OCI-LY3 (cell line): ENCODE results near the gene ST3GAL3.

ENCODE experiments used
- EZH2phosphoT487 ChIP-seq: fragments of 200-600 bp; shearing (Covaris generic); IDR thresholded peaks from 2 replicates; pipeline ENCODE4 v1.6.1; 2018; ENCODE audit warnings: antibody characterized with exemption, mixed run types, low read depth
- TF ChIP-seq, protein P1 (sequence below): fragments of 200-600, 300-600 bp; sonication (generic); IDR thresholded peaks from 2 replicates; pipeline ENCODE4 v1.5.1; 2014; ENCODE audit warnings: antibody characterized with exemption, low read length, low read depth

DNA sequence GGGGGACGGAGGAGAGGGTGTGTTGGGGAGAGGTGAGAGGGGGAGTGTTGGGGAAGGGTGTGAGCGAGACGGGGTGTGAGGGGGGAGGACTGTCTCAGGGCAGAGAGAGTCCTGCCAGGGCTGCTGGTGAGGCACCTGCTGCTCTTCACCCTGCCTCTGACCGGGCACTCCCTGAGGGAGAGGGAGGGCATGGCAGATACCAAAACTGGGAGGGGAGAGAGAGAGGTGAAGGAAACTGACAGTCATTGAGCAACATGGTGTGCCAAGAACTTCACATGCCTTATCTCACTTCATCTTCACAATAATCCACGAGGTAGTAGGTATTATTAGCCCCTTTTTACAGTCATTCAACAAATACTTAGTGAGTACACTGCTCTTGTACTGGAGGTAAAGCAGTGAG lies 164.9 kb downstream of the ST3GAL3 start:
- TF ChIP-seq, protein P1, sequence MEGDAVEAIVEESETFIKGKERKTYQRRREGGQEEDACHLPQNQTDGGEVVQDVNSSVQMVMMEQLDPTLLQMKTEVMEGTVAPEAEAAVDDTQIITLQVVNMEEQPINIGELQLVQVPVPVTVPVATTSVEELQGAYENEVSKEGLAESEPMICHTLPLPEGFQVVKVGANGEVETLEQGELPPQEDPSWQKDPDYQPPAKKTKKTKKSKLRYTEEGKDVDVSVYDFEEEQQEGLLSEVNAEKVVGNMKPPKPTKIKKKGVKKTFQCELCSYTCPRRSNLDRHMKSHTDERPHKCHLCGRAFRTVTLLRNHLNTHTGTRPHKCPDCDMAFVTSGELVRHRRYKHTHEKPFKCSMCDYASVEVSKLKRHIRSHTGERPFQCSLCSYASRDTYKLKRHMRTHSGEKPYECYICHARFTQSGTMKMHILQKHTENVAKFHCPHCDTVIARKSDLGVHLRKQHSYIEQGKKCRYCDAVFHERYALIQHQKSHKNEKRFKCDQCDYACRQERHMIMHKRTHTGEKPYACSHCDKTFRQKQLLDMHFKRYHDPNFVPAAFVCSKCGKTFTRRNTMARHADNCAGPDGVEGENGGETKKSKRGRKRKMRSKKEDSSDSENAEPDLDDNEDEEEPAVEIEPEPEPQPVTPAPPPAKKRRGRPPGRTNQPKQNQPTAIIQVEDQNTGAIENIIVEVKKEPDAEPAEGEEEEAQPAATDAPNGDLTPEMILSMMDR = no peak
- TF ChIP-seq EZH2phosphoT487 = no peak
